ENCODE measurements around the gene SLC9A1. TPM values are rescaled to one million over a fixed set of nuclear protein-coding genes. Genes with fewer than 3 reads are reported as not detected.

The SLC9A1 gene
- total RNA-seq, 1 donor from 2014 or later: 34.2 TPM

DNA sequence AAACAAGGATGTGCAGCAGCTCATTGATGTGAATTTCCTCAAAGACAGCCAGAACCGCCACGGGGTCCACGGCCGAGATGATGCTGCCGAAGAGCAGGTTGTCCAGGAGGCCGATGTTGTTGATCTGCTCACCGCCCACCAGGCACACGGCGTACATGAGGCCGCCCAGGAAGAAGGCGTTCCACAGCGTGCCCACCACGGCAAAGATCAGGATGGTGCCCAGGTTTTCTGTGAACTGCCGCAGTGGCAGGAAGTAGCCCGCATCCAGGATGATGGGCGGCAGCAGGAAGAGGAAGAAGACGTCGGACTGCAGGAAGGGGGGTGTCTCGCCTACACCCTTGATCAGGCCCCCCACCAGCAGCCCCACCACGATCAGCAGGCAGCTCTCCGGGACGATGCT is 41.1 kb downstream of the SLC9A1 start:
- H3K27ac Mint-ChIP-seq (ENCODE audit: unreplicated experiment): no peak overlapping the region
- DNase-seq (ENCODE audit: extremely low spot score, unreplicated experiment): no peak
- TF ChIP-seq, protein P1, sequence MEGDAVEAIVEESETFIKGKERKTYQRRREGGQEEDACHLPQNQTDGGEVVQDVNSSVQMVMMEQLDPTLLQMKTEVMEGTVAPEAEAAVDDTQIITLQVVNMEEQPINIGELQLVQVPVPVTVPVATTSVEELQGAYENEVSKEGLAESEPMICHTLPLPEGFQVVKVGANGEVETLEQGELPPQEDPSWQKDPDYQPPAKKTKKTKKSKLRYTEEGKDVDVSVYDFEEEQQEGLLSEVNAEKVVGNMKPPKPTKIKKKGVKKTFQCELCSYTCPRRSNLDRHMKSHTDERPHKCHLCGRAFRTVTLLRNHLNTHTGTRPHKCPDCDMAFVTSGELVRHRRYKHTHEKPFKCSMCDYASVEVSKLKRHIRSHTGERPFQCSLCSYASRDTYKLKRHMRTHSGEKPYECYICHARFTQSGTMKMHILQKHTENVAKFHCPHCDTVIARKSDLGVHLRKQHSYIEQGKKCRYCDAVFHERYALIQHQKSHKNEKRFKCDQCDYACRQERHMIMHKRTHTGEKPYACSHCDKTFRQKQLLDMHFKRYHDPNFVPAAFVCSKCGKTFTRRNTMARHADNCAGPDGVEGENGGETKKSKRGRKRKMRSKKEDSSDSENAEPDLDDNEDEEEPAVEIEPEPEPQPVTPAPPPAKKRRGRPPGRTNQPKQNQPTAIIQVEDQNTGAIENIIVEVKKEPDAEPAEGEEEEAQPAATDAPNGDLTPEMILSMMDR (IDR thresholded peaks at IDR 0.05): no peak
- H3K4me3 Mint-ChIP-seq (ENCODE audit: unreplicated experiment): no peak overlapping the region
- no peaks in the 10 kb centered on the region for H3K27me3 Mint-ChIP-seq (ENCODE audit: unreplicated experiment)
- no peaks in the 10 kb centered on the region for H3K9me3 Mint-ChIP-seq (ENCODE audit: unreplicated experiment)
- H3K4me1 Mint-ChIP-seq (ENCODE audit: unreplicated experiment): peaks cover 37% of the 10 kb centered on the region
- peaks cover 5% of the 10 kb centered on the region for H3K36me3 Mint-ChIP-seq (ENCODE audit: unreplicated experiment)

DNA sequence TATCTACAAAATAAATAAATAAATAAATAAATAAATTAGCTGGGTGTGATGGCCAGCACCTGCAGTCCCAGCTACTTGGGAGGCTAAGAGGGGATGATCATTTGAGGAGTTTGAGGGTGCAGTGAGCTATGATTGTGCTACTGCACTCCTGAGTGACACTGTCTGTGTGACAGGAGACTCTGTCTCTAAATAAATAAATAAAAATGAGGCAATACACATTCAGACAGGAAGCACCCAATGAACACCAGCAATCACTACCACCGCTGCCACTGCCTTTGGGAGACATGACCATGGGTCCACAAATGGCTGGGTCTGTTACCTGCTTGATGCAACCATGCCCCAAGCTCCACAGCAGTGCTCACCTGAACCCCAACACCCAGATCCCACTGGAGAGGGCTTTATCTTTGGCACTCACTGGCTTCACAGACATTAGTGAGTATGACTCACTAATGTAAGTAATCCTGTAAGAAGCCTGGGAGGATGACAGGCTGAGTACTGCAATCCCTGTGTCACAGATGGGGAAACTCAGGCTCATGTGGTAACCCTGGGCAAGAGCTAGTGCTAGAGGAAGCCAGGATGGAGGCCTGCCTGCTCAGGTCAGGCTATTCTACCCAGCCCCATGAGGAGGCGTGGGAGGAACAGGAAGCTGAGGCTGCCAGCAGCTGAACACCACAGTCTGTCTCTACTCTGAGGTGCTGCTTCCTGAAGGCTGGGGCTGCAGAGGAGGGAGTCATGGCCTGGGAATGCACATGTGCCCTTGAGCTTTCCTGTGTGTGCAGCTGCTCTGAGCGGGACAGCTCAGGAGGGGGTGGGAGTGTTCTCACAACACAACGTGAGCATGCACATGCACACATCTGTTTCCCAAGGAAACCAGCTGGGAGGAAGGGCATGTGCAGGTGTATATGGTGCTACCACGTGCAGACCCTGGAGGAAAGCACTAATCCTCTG is 43.0 kb downstream of the SLC9A1 start:
- peaks cover 23% of the 10 kb centered on the region for H3K4me1 Mint-ChIP-seq (ENCODE audit: unreplicated experiment)
- peak; percentile 94 for DNase-seq (ENCODE audit: extremely low spot score, unreplicated experiment)
- peaks cover 5% of the 10 kb centered on the region for H3K36me3 Mint-ChIP-seq (ENCODE audit: unreplicated experiment)
- H3K4me3 Mint-ChIP-seq (ENCODE audit: unreplicated experiment): no peak overlapping the region
- peak overlapping the region; percentile 79 for H3K27ac Mint-ChIP-seq (ENCODE audit: unreplicated experiment)
- H3K27me3 Mint-ChIP-seq (ENCODE audit: unreplicated experiment): no peaks in the 10 kb centered on the region
- TF ChIP-seq, protein P1 (IDR thresholded peaks at IDR 0.05): peak; percentile 62
- H3K9me3 Mint-ChIP-seq (ENCODE audit: unreplicated experiment): no peaks in the 10 kb centered on the region

DNA sequence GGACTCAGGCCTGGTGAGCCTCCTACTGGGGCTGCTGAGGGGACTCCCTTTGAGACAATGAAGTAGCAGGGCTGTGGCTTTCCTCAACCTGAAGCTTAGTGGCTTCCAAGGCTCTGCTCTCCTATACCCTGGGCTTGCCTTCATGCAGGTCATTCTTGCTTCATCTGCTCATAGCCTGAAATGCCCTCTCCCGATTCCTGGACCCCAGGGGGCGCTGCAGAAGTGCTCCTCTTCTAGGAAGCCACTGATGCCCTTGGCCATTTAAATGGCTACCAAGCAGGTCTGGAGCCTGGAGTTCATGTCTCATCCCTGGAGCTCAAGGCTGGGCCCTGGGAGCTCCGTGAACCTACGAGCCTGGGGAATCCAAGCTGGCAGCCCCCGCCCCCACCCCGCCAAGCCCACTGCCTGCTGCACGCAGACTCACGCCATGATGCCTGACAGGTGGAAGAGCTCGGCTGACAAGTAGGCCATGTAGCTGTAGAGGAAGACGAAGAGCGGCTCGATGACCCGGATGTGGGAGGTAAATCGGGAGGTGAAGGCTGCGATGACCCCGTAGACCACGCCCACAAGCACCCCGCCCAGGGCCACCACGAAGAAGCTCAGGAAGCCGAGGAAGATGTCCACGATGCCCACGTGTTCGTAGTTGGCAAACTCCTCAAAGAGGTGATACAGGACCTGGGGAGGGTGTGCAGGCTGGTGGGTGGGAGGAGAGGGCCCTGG is 45.7 kb downstream of the SLC9A1 start:
- Mint-ChIP-seq H3K4me1 (ENCODE audit: unreplicated experiment) (peaks cover 20% of the 10 kb centered on the region), H3K9me3 (ENCODE audit: unreplicated experiment) (no peaks in the 10 kb centered on the region)
- DNase-seq (ENCODE audit: extremely low spot score, unreplicated experiment): no peak

DNA sequence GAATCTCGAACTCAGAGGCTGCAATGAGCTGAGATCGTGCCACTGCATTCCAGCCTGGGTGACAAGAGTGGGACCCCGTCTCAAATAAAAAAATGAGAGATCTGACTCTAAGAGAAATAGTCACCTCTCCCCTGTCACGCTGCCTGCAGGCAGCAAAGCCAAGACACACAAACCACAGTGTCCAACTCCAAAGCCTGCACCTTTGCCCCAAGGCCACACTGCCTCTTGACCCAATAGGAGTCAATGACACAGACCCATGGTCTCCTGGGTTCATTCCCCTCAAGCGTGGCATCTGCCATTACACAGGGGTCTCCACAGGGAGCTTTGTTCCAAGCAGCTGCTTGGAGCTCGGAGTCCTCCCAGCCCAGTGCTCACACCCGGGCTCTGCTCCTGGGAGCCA is 46.3 kb downstream of the SLC9A1 start:
- no peaks in the 10 kb centered on the region for H3K9me3 Mint-ChIP-seq (ENCODE audit: unreplicated experiment)
- H3K27ac Mint-ChIP-seq (ENCODE audit: unreplicated experiment): no peak overlapping the region
- H3K4me3 Mint-ChIP-seq (ENCODE audit: unreplicated experiment): no peak overlapping the region
- H3K27me3 Mint-ChIP-seq (ENCODE audit: unreplicated experiment): no peaks in the 10 kb centered on the region
- H3K36me3 Mint-ChIP-seq (ENCODE audit: unreplicated experiment): peaks cover 5% of the 10 kb centered on the region
- TF ChIP-seq, protein P1 (IDR thresholded peaks at IDR 0.05): no peak
- H3K4me1 Mint-ChIP-seq (ENCODE audit: unreplicated experiment): peaks cover 20% of the 10 kb centered on the region
- no peak for DNase-seq (ENCODE audit: extremely low spot score, unreplicated experiment)

More for the DNA sequence above, 45.7 kb downstream of the SLC9A1 start:
- H3K27me3 Mint-ChIP-seq (ENCODE audit: unreplicated experiment): no peaks in the 10 kb centered on the region
- peaks cover 8% of the 10 kb centered on the region for H3K36me3 Mint-ChIP-seq (ENCODE audit: unreplicated experiment)
- TF ChIP-seq, protein P1 (IDR thresholded peaks at IDR 0.05): peak; percentile 15
- H3K4me3 Mint-ChIP-seq (ENCODE audit: unreplicated experiment): no peak overlapping the region
- peak overlapping the region; percentile 56 for H3K27ac Mint-ChIP-seq (ENCODE audit: unreplicated experiment)
